Neural cell (in vitro differentiated cells): ENCODE measurements around the gene TICRR. TPM values are rescaled to one million over a fixed set of nuclear protein-coding genes. Genes with fewer than 3 reads are reported as not detected.

Experiments
- H2AFZ ChIP-seq: fragments of 200-600, 300-800 bp; sonication (generic), shearing (Covaris generic); 2 replicates; pipeline ENCODE4 v1.6.0; 2014; ENCODE audit warnings: low read depth, mild to moderate bottlenecking, antibody characterized with exemption, low read length, moderate library complexity
- H3F3A ChIP-seq: fragments of 200-600 bp; shearing (Covaris generic); 2 replicates; pipeline ENCODE4 v1.6.1; 2016; ENCODE audit warnings: mild to moderate bottlenecking, moderate library complexity, mixed read lengths, antibody characterized with exemption, low read length; ENCODE audit not compliant: insufficient read depth, poor library complexity, severe bottlenecking
- H3K27ac ChIP-seq: fragments of 200-600, 300-800 bp; sonication (generic), shearing (Covaris generic); 2 replicates; pipeline ENCODE4 v1.5.1; 2014; ENCODE audit warnings: mild to moderate bottlenecking, low read length, moderate library complexity
- H3K27me3 ChIP-seq: fragments of 300-800, 200-600 bp; sonication (generic), shearing (Covaris generic); 2 replicates; pipeline ENCODE4 v1.6.0; 2014; ENCODE audit warnings: mild to moderate bottlenecking, low read depth, low read length, moderate library complexity; ENCODE audit not compliant: insufficient read depth
- H3K36me3 ChIP-seq: fragments of 300-800, 200-600 bp; sonication (generic), shearing (Covaris generic); 2 replicates; pipeline ENCODE4 v1.5.1; 2014; ENCODE audit warnings: mild to moderate bottlenecking, antibody characterized with exemption, low read length, moderate library complexity; ENCODE audit not compliant: insufficient read depth
- H3K4me2 ChIP-seq: fragments of 300-800, 200-600 bp; sonication (generic), shearing (Covaris generic); 2 replicates; pipeline ENCODE4 v1.6.0; 2014; ENCODE audit warnings: mild to moderate bottlenecking, low read length
- H3K4me3 ChIP-seq: fragments of 300-800, 200-600 bp; sonication (generic), shearing (Covaris generic); 2 replicates; pipeline ENCODE4 v1.5.1; 2014; ENCODE audit warnings: mild to moderate bottlenecking, low read length, moderate library complexity
- H3K79me2 ChIP-seq: fragments of 200-600 bp; shearing (Covaris generic); replicated peaks from 2 replicates; pipeline ENCODE4 v1.6.0; 2014; ENCODE audit warnings: mild to moderate bottlenecking, low read length, moderate library complexity; ENCODE audit not compliant: insufficient read depth
- H3K9ac ChIP-seq: fragments of 300-800, 200-600 bp; sonication (generic), shearing (Covaris generic); 2 replicates; pipeline ENCODE4 v1.6.1; 2016; ENCODE audit warnings: mild to moderate bottlenecking, low read length, mixed read lengths
- H3K9me2 ChIP-seq: fragments of 200-600 bp; shearing (Covaris generic); 2 replicates; pipeline ENCODE4 v1.6.1; 2016; ENCODE audit warnings: mild to moderate bottlenecking, low read length, mixed read lengths; ENCODE audit not compliant: insufficient read depth
- H3K9me3 ChIP-seq: fragments of 200-600, 300-800 bp; sonication (generic), shearing (Covaris generic); 2 replicates; pipeline ENCODE4 v1.6.1; 2016; ENCODE audit warnings: mild to moderate bottlenecking, mixed run types, low read length, moderate library complexity, mixed read lengths
- H4K20me1 ChIP-seq: fragments of 200-600 bp; shearing (Covaris generic); 2 replicates; pipeline ENCODE4 v1.6.1; 2016; ENCODE audit warnings: mild to moderate bottlenecking, mixed run types; ENCODE audit not compliant: insufficient read depth
- EP300 ChIP-seq: fragments of 450-650 bp; conservative IDR thresholded peaks from 2 replicates; pipeline ENCODE4 v1.6.1; 2014; ENCODE audit warnings: antibody characterized with exemption, mild to moderate bottlenecking, moderate library complexity; ENCODE audit not compliant: poor library complexity, severe bottlenecking
- EZH2 ChIP-seq: fragments of 200-600, 300-800 bp; shearing (Covaris generic), sonication (generic); IDR thresholded peaks from 2 replicates; pipeline ENCODE4 v1.6.1; 2014; ENCODE audit warnings: antibody characterized with exemption, low read length, borderline replicate concordance, mild to moderate bottlenecking; ENCODE audit not compliant: insufficient read depth, poor library complexity, severe bottlenecking
- MXI1 ChIP-seq: fragments of 450-650 bp; conservative IDR thresholded peaks from 2 replicates; pipeline ENCODE4 v1.6.1; 2014; ENCODE audit warnings: antibody characterized with exemption, mild to moderate bottlenecking; ENCODE audit not compliant: poor library complexity, severe bottlenecking
- POLR2AphosphoS5 ChIP-seq: IDR thresholded peaks from 2 replicates; pipeline ENCODE4 v1.6.1; 2012
- RAD21 ChIP-seq: fragments of 450-650 bp; conservative IDR thresholded peaks from 2 replicates; pipeline ENCODE4 v1.6.1; 2014; ENCODE audit warnings: antibody characterized with exemption, mild to moderate bottlenecking, moderate library complexity
- SMC3 ChIP-seq: fragments of 450-650 bp; conservative IDR thresholded peaks from 2 replicates; pipeline ENCODE4 v1.6.1; 2014; ENCODE audit warnings: antibody characterized with exemption, mild to moderate bottlenecking, moderate library complexity; ENCODE audit not compliant: poor library complexity
- TAF1 ChIP-seq: IDR thresholded peaks from 2 replicates; pipeline ENCODE4 v1.6.1; 2012; ENCODE audit warnings: low read depth
- polyA plus RNA-seq: library from polyadenylated mRNA; depleted of rRNA; stranded (reverse); fragments of >200 nt; gene quantifications from 2 replicates; pipeline ENCODE4 v1.2.3, GENCODE V29; 2014
- TF ChIP-seq, protein P1 (sequence below): fragments of 450-650 bp; IDR thresholded peaks from 2 replicates; pipeline ENCODE4 v1.5.1; 2014; ENCODE audit warnings: antibody characterized with exemption, mild to moderate bottlenecking, moderate library complexity; ENCODE audit not compliant: poor library complexity, severe bottlenecking
- TF ChIP-seq, protein P2 (sequence below): IDR thresholded peaks from 2 replicates; pipeline ENCODE4 v1.6.1; 2012; ENCODE audit warnings: borderline replicate concordance

Gene TICRR
- polyA plus RNA-seq, 1 donor from 2014 or later = 0.36 TPM

DNA sequence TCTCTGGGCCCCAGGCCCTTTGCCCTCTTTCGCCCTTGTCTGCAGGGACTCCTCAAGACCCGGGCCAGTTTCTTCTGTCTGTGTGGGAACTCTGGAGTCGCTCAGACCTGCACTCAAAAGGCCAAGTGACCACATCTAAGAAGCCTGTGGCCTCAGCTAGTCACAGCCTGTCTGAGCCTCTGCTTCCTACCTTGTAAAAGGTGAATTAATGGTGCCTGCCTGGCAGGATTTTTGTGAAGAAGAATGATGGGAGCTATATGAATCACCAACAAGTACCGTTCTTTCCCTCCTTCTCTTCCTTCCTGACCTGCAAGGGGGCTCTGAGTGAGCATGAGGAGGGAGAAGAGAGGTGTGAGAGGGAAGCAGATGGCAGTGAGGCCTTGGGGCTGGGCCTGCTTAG is 96.4 kb downstream of the TICRR start:
- H4K20me1 ChIP-seq = no peaks in the 10 kb centered on the region
- no peaks in the 10 kb centered on the region for H3F3A ChIP-seq
- H3K9ac ChIP-seq = no peak overlapping the region
- TF ChIP-seq, protein P1, sequence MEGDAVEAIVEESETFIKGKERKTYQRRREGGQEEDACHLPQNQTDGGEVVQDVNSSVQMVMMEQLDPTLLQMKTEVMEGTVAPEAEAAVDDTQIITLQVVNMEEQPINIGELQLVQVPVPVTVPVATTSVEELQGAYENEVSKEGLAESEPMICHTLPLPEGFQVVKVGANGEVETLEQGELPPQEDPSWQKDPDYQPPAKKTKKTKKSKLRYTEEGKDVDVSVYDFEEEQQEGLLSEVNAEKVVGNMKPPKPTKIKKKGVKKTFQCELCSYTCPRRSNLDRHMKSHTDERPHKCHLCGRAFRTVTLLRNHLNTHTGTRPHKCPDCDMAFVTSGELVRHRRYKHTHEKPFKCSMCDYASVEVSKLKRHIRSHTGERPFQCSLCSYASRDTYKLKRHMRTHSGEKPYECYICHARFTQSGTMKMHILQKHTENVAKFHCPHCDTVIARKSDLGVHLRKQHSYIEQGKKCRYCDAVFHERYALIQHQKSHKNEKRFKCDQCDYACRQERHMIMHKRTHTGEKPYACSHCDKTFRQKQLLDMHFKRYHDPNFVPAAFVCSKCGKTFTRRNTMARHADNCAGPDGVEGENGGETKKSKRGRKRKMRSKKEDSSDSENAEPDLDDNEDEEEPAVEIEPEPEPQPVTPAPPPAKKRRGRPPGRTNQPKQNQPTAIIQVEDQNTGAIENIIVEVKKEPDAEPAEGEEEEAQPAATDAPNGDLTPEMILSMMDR = no peak
- TF ChIP-seq TAF1 (no peak), EP300 (no peak), RAD21 (no peak), POLR2AphosphoS5 (no peak), EZH2 (no peak), MXI1 (no peak), SMC3 (no peak)
- TF ChIP-seq, protein P2, sequence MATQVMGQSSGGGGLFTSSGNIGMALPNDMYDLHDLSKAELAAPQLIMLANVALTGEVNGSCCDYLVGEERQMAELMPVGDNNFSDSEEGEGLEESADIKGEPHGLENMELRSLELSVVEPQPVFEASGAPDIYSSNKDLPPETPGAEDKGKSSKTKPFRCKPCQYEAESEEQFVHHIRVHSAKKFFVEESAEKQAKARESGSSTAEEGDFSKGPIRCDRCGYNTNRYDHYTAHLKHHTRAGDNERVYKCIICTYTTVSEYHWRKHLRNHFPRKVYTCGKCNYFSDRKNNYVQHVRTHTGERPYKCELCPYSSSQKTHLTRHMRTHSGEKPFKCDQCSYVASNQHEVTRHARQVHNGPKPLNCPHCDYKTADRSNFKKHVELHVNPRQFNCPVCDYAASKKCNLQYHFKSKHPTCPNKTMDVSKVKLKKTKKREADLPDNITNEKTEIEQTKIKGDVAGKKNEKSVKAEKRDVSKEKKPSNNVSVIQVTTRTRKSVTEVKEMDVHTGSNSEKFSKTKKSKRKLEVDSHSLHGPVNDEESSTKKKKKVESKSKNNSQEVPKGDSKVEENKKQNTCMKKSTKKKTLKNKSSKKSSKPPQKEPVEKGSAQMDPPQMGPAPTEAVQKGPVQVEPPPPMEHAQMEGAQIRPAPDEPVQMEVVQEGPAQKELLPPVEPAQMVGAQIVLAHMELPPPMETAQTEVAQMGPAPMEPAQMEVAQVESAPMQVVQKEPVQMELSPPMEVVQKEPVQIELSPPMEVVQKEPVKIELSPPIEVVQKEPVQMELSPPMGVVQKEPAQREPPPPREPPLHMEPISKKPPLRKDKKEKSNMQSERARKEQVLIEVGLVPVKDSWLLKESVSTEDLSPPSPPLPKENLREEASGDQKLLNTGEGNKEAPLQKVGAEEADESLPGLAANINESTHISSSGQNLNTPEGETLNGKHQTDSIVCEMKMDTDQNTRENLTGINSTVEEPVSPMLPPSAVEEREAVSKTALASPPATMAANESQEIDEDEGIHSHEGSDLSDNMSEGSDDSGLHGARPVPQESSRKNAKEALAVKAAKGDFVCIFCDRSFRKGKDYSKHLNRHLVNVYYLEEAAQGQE = no peak
- H3K79me2 ChIP-seq = no peaks in the 10 kb centered on the region
- H3K4me3 ChIP-seq = no peak overlapping the region
- H2AFZ ChIP-seq = no peak overlapping the region
- H3K9me3 ChIP-seq = no peaks in the 10 kb centered on the region
- H3K27ac ChIP-seq = no peak overlapping the region
- no peak overlapping the region for H3K4me2 ChIP-seq
- no peaks in the 10 kb centered on the region for H3K27me3 ChIP-seq
- no peaks in the 10 kb centered on the region for H3K36me3 ChIP-seq
- no peaks in the 10 kb centered on the region for H3K9me2 ChIP-seq

DNA sequence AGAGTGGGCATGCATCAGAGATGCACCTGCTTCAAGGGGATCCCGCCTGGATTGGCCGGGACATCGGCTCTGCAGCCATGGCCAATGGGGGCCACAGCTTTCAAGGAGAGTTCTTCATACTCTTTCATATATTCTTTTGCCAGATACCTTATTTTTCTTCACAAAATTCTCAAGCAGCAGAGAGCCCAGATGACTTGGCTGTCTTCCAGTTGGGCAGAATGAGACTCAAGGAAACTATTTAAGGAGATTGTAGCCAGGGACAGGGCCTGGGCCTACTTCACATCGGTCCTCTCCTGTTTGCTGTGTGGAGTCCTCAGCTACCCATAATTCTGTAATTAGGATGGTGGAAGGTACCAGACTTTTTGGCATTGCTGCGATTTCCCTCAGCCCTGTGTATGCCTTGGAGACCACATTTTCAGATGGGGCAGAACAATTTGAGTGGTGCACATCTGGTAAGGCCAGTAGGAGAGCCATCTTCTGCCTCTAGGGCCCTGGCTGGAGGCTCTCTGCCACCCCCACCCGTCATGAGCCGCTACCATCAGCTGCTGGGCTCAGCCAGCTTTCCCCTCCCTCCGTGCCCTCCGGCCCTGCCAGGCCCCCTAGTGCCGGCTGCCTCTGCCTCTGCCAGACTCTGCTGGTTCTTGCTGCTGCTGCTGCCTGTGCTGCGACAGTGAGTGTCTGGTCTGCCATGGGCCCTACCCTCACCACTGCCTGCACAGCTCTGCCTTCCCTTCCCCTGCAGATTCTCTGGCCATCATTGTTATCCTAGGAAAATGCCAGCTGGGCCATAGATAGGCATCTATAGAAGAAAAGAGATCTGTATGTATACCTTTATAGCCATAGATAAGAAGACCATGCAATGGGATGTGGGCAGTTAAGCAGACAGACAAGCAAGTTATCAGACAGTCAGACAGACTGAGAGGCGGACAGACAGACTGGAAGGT is 97.2 kb downstream of the TICRR start:
- Histone ChIP-seq H3K27ac (no peak overlapping the region), H3K79me2 (no peaks in the 10 kb centered on the region), H2AFZ (no peak overlapping the region), H3K27me3 (no peaks in the 10 kb centered on the region), H3K9ac (no peak overlapping the region), H3K9me3 (no peaks in the 10 kb centered on the region), H3K36me3 (no peaks in the 10 kb centered on the region), H3K4me2 (no peak overlapping the region), H3K4me3 (no peak overlapping the region), H3K9me2 (no peaks in the 10 kb centered on the region), H4K20me1 (no peaks in the 10 kb centered on the region), H3F3A (no peaks in the 10 kb centered on the region)
- TF ChIP-seq SMC3 (no peak), RAD21 (no peak), POLR2AphosphoS5 (no peak), EP300 (no peak), TAF1 (no peak), EZH2 (no peak), MXI1 (no peak)
- TF ChIP-seq, protein P2 = no peak
- TF ChIP-seq, protein P1 = no peak
